ENCODE results near the gene REPS2. TPM values are rescaled to one million over a fixed set of nuclear protein-coding genes. Genes with fewer than 3 reads are reported as not detected.

The REPS2 gene
- total and polyA plus RNA-seq, 9 of the 15 experiments (the other 6 are each of a cell fraction or from before 2014, with no cell fraction given), result 0.01 to 0.07 (median 0.01) TPM; not detected in 3

DNA sequence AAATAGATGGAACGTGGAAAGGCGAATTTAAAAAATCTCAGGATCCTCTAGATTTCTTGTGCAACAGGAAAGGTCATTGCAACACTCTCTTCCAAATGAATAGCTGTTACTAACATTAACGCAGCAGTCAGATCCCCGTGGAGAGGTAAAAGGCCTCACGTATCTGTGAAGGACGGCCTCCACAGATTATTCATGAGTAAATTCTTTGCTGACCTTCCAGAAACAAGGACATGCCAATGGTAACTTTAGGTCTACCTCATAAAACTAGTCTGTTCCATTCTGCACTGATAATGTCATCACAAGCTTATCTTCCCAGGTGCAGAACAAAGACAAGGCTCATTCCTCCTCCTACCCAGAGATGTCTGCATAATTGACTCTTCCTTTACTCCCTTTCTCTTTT, 16.1 kb upstream of the REPS2 start (continued):
- TF ChIP-seq, protein P1, sequence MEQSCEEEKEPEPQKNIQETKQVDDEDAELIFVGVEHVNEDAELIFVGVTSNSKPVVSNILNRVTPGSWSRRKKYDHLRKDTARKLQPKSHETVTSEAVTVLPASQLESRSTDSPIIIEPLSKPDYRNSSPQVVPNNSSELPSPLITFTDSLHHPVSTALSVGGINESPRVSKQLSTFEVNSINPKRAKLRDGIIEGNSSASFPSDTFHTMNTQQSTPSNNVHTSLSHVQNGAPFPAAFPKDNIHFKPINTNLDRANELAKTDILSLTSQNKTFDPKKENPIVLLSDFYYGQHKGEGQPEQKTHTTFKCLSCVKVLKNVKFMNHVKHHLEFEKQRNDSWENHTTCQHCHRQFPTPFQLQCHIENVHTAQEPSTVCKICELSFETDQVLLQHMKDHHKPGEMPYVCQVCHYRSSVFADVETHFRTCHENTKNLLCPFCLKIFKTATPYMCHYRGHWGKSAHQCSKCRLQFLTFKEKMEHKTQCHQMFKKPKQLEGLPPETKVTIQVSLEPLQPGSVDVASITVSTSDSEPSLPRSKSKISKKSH (CRISPR knock-in tag; IDR thresholded peaks at IDR 0.05), result no peak
- TF ChIP-seq MYBL2 (IDR thresholded peaks at IDR 0.05; ENCODE audit: low read depth) (no peak), MYBL2 (CRISPR knock-in tag; IDR thresholded peaks at IDR 0.05; ENCODE audit: borderline replicate concordance) (no peak), MXI1 (IDR thresholded peaks at IDR 0.05; ENCODE audit: low read depth, low read length) (no peak), KLF10 (CRISPR knock-in tag; IDR thresholded peaks at IDR 0.05) (no peak), SMAD4 (CRISPR knock-in tag; conservative IDR thresholded peaks at IDR 0.05) (peak; percentile 83), NCOR1 (IDR thresholded peaks at IDR 0.05) (peak; percentile 67), SMC3 (conservative IDR thresholded peaks at IDR 0.05; ENCODE audit: insufficient read depth, low read depth, low read length) (no peak), TBL1XR1 (IDR thresholded peaks at IDR 0.05; ENCODE audit: low read length in 2 of 2) (0 out of 4 replicates have a peak, but pooled peaks of 1 of the 2 experiments have one; percentile 23), ZBTB8A (IDR thresholded peaks at IDR 0.05; ENCODE audit: partially characterized antibody) (no peak), ARID1B (IDR thresholded peaks at IDR 0.05) (peak; percentile 92), MTA3 (IDR thresholded peaks at IDR 0.05; ENCODE audit: borderline replicate concordance) (no peak), SMARCA4 (IDR thresholded peaks at IDR 0.05) (peak; percentile 80), TAL1 (IDR thresholded peaks at IDR 0.05) (peak; percentile 84), EP300 (IDR thresholded peaks at IDR 0.05; ENCODE audit: low read length) (peak; percentile 78), PTRF (tag; IDR thresholded peaks at IDR 0.05) (no peak), CAMTA2 (CRISPR knock-in tag; conservative IDR thresholded peaks at IDR 0.05) (no peak), STAT5A (IDR thresholded peaks at IDR 0.05; ENCODE audit: borderline replicate concordance, low read length) (peak; percentile 59; the same call in 1 of the 2 replicates), CCNT2 (IDR thresholded peaks at IDR 0.05; ENCODE audit: borderline replicate concordance, extremely low read depth, insufficient read length, low read depth, low read length) (peak; percentile 38), HDAC1 (IDR thresholded peaks at IDR 0.05) (peak in 1 of 2 experiments; percentile 37; a peak in 1 of 4 replicates), MEIS2 (IDR thresholded peaks at IDR 0.05; ENCODE audit: partially characterized antibody) (peak; percentile 88)
- TF ChIP-seq, protein P2, sequence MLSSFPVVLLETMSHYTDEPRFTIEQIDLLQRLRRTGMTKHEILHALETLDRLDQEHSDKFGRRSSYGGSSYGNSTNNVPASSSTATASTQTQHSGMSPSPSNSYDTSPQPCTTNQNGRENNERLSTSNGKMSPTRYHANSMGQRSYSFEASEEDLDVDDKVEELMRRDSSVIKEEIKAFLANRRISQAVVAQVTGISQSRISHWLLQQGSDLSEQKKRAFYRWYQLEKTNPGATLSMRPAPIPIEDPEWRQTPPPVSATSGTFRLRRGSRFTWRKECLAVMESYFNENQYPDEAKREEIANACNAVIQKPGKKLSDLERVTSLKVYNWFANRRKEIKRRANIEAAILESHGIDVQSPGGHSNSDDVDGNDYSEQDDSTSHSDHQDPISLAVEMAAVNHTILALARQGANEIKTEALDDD (IDR thresholded peaks at IDR 0.05), result peak; percentile 92
- TF ChIP-seq, protein P3, sequence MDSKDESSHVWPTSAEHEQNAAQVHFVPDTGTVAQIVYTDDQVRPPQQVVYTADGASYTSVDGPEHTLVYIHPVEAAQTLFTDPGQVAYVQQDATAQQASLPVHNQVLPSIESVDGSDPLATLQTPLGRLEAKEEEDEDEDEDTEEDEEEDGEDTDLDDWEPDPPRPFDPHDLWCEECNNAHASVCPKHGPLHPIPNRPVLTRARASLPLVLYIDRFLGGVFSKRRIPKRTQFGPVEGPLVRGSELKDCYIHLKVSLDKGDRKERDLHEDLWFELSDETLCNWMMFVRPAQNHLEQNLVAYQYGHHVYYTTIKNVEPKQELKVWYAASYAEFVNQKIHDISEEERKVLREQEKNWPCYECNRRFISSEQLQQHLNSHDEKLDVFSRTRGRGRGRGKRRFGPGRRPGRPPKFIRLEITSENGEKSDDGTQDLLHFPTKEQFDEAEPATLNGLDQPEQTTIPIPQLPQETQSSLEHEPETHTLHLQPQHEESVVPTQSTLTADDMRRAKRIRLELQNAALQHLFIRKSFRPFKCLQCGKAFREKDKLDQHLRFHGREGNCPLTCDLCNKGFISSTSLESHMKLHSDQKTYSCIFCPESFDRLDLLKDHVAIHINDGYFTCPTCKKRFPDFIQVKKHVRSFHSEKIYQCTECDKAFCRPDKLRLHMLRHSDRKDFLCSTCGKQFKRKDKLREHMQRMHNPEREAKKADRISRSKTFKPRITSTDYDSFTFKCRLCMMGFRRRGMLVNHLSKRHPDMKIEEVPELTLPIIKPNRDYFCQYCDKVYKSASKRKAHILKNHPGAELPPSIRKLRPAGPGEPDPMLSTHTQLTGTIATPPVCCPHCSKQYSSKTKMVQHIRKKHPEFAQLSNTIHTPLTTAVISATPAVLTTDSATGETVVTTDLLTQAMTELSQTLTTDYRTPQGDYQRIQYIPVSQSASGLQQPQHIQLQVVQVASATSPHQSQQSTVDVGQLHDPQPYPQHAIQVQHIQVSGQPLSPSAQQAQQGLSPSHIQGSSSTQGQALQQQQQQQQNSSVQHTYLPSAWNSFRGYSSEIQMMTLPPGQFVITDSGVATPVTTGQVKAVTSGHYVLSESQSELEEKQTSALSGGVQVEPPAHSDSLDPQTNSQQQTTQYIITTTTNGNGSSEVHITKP (IDR thresholded peaks at IDR 0.05; ENCODE audit: partially characterized antibody), result peak; percentile 61
- TF ChIP-seq, protein P4, sequence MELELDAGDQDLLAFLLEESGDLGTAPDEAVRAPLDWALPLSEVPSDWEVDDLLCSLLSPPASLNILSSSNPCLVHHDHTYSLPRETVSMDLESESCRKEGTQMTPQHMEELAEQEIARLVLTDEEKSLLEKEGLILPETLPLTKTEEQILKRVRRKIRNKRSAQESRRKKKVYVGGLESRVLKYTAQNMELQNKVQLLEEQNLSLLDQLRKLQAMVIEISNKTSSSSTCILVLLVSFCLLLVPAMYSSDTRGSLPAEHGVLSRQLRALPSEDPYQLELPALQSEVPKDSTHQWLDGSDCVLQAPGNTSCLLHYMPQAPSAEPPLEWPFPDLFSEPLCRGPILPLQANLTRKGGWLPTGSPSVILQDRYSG (tag; conservative IDR thresholded peaks at IDR 0.05; ENCODE audit: low read depth), result no peak
